IMR-90 (cell line): ENCODE measurements around the gene EGFR. TPM values are rescaled to one million over a fixed set of nuclear protein-coding genes. Genes with fewer than 3 reads are reported as not detected.

ENCODE experiments used
- ATAC-seq: fragments of 200-7000 bp; cut with Tn5 transposase; 2 replicates; pipeline ENCODE4 v1.9.1; 2020; ENCODE audit warnings: low read depth, mild to moderate bottlenecking, moderate library complexity
- BruUV-seq: library from RNA; stranded (reverse); fragments of 400-500 nt; replicated peaks from 2 replicates; lab custom pipeline; 2021; lab: Mats Ljungman, UMichigan
- CTCF ChIA-PET: fragments of 300-600 bp; formaldehyde crosslinking; extraction: SDS; loops from one replicate; lab custom pipeline; 2021; ENCODE audit warnings: antibody characterized with exemption; lab: Yijun Ruan, JAX
- POLR2A ChIA-PET: fragments of 300-600 bp; sonication (Branson Sonifier 250); formaldehyde crosslinking; loops from one replicate; lab custom pipeline; 2022; ENCODE audit warnings: antibody characterized with exemption; ENCODE audit not compliant: unreplicated experiment; lab: Charles Lee
- DNase-seq: peaks from one replicate; pipeline ENCODE4 v3.0.0; 2013
- H2AFZ ChIP-seq: replicated peaks from 2 replicates; pipeline ENCODE3; 2013; ENCODE audit warnings: low read length, mild to moderate bottlenecking; ENCODE audit not compliant: poor library complexity
- H2AK5ac ChIP-seq: 2 replicates; pipeline ENCODE4 v1.6.1; 2013; ENCODE audit warnings: low read depth, low read length, inconsistent platforms
- H2AK9ac ChIP-seq: replicated peaks from 2 replicates; pipeline ENCODE3; 2013; ENCODE audit warnings: mild to moderate bottlenecking, low read depth, low read length, moderate library complexity; ENCODE audit not compliant: poor library complexity
- H2BK120ac ChIP-seq: 2 replicates; pipeline ENCODE4 v1.6.1; 2013; ENCODE audit warnings: low read depth, low read length, inconsistent platforms
- H2BK15ac ChIP-seq: 3 replicates; pipeline ENCODE4 v1.6.1; 2013; ENCODE audit warnings: low read depth, low read length, inconsistent platforms
- H2BK20ac ChIP-seq: 2 replicates; pipeline ENCODE4 v1.6.1; 2013; ENCODE audit warnings: low read depth, mild to moderate bottlenecking, inconsistent platforms, low read length, moderate library complexity
- H2BK5ac ChIP-seq: 2 replicates; pipeline ENCODE4 v1.6.1; 2013; ENCODE audit warnings: mild to moderate bottlenecking, low read depth, low read length, inconsistent platforms; ENCODE audit not compliant: poor library complexity, severe bottlenecking
- H3K14ac ChIP-seq: replicated peaks from 2 replicates; pipeline ENCODE4 v1.6.1; 2013; ENCODE audit warnings: low read depth, low read length, inconsistent platforms
- H3K18ac ChIP-seq: 2 replicates; pipeline ENCODE4 v1.6.1; 2013; ENCODE audit warnings: low read depth, low read length, control low read depth
- H3K23ac ChIP-seq: 2 replicates; pipeline ENCODE4 v1.6.1; 2013; ENCODE audit warnings: low read depth, low read length, inconsistent platforms
- H3K27ac ChIP-seq: 2 replicates; pipeline ENCODE4 v1.5.1; 2013; ENCODE audit warnings: mild to moderate bottlenecking, control low read depth, low read length; ENCODE audit not compliant: insufficient read depth
- H3K27me3 ChIP-seq: 2 replicates; pipeline ENCODE4 v1.6.1; 2013; ENCODE audit warnings: low read length; ENCODE audit not compliant: control insufficient read depth, insufficient read depth
- H3K36me3 ChIP-seq: 2 replicates; pipeline ENCODE4 v1.6.1; 2013; ENCODE audit warnings: low read length, mixed read lengths; ENCODE audit not compliant: control insufficient read depth, insufficient read depth
- H3K4ac ChIP-seq: 2 replicates; pipeline ENCODE4 v1.6.1; 2013; ENCODE audit warnings: low read depth, low read length, inconsistent platforms
- H3K4me1 ChIP-seq: 2 replicates; pipeline ENCODE4 v1.6.1; 2013; ENCODE audit warnings: low read length, mixed read lengths; ENCODE audit not compliant: control insufficient read depth, insufficient read depth
- H3K4me2 ChIP-seq: 2 replicates; pipeline ENCODE4 v1.6.1; 2013; ENCODE audit warnings: low read depth, mild to moderate bottlenecking, control low read depth, low read length, moderate library complexity
- H3K4me3 ChIP-seq: 2 replicates; pipeline ENCODE4 v1.5.1; 2013; ENCODE audit warnings: low read depth, mild to moderate bottlenecking, control low read depth, low read length, moderate library complexity; ENCODE audit not compliant: insufficient read depth
- H3K56ac ChIP-seq: 2 replicates; pipeline ENCODE4 v1.6.1; 2013; ENCODE audit warnings: low read length, inconsistent platforms; ENCODE audit not compliant: insufficient read depth; ENCODE audit errors: extremely low read depth
- H3K79me1 ChIP-seq, 2 experiments: 2 replicates each; pipeline ENCODE4 v1.6.1; 2013; ENCODE audit warnings: low read length in 2 of 2, inconsistent platforms in 1 of 2, low read depth in 1 of 2
- H3K9ac ChIP-seq: 2 replicates; pipeline ENCODE4 v1.6.1; 2013; ENCODE audit warnings: low read depth, low read length, control low read depth
- H3K9me1 ChIP-seq: 2 replicates; pipeline ENCODE4 v1.6.1; 2013; ENCODE audit warnings: low read length, inconsistent platforms; ENCODE audit not compliant: insufficient read depth
- H3K9me3 ChIP-seq: 2 replicates; pipeline ENCODE4 v1.6.1; 2013; ENCODE audit warnings: low read length; ENCODE audit not compliant: control insufficient read depth, insufficient read depth
- H4K20me1 ChIP-seq: 2 replicates; pipeline ENCODE4 v1.6.1; 2013; ENCODE audit warnings: low read length, inconsistent platforms; ENCODE audit not compliant: insufficient read depth
- H4K5ac ChIP-seq: 2 replicates; pipeline ENCODE4 v1.6.1; 2013; ENCODE audit warnings: mild to moderate bottlenecking, low read depth, low read length, control low read depth
- H4K8ac ChIP-seq, 2 experiments: 2 replicates each; pipeline ENCODE4 v1.6.1; 2013; ENCODE audit warnings: low read depth in 2 of 2, low read length in 2 of 2, control low read depth in 1 of 2, inconsistent platforms in 1 of 2
- H4K91ac ChIP-seq: 2 replicates; pipeline ENCODE4 v1.6.1; 2013; ENCODE audit warnings: low read depth, low read length, inconsistent platforms; ENCODE audit not compliant: insufficient read depth
- CEBPB ChIP-seq: IDR thresholded peaks from 2 replicates; pipeline ENCODE4 v1.6.1; 2012; ENCODE audit warnings: low read depth, low read length, improper control_type of control experiment
- WGBS, 2 experiments: methylation state at CpG; one replicate each; pipeline versions ENCODE4 v1.1.5 to v1.1.7; 2013; ENCODE audit warnings: missing lambda C conversion rate in 2 of 2; ENCODE audit not compliant: insufficient read length in 1 of 2; ENCODE audit errors: extremely low coverage in 2 of 2; 5-methylcytosine and 5-hydroxymethylcytosine counted together
- dilution Hi-C: fragments of 300-500 bp; cut with HindIII; formaldehyde crosslinking; loops from one replicate; pipeline ENCODE4 v1.14.3; 2018; ENCODE audit warnings: low sequenced_read_pairs; ENCODE audit not compliant: unreplicated experiment
- in situ Hi-C: fragments of 300-500 bp; cut with MboI; formaldehyde crosslinking; loops from 3 replicates; pipeline ENCODE4 v1.14.3; 2019; ENCODE audit warnings: low sequenced_read_pairs, inconsistent platforms, mixed read lengths
- intact Hi-C: fragments of 100-400 bp; cut with micrococcal nuclease; formaldehyde crosslinking; loops from 2 replicates; pipeline ENCODE4 v1.10.0; 2022
- polyA plus RNA-seq, 3 experiments: library from polyadenylated mRNA; depleted of rRNA; stranded (reverse); fragments of >200 nt; gene quantifications; 2 replicates each; pipeline ENCODE4 v1.2.3, GENCODE V29; 2012; ENCODE audit warnings: low replicate concordance in 1 of 3
- total RNA-seq: library from RNA; depleted of rRNA; stranded (reverse); fragments of >200 nt; gene quantifications from 2 replicates; pipeline ENCODE4 v1.2.3, GENCODE V29; 2012

Gene EGFR
- total and polyA plus RNA-seq, 2 of the 4 experiments (the other 2 are of a cell fraction) = 36.9 to 60.4 TPM

GRCh38 chr7:55241958-55242357 is 223.1 kb downstream of the EGFR start:
- 100% methylated on average over 3 of the region's 6 CpGs; no CpG with 5 or more reads in 1 of the 2 experiments for WGBS, 2 experiments
- Histone ChIP-seq H3K23ac (no peak overlapping the region), H2BK20ac (no peak overlapping the region), H2BK120ac (no peak overlapping the region), H3K4me1 (peaks cover 2% of the 10 kb centered on the region), H3K4me3 (no peak overlapping the region), H3K56ac (no peak overlapping the region), H3K27ac (no peak overlapping the region), H3K9me1 (no peaks in the 10 kb centered on the region; the same call in 1 of the 2 replicates), H3K9me3 (no peaks in the 10 kb centered on the region), H4K8ac (no peak overlapping the region), H3K27me3 (peaks cover 2% of the 10 kb centered on the region; the same call in 1 of the 2 replicates), H4K20me1 (no peaks in the 10 kb centered on the region), H4K91ac (no peak overlapping the region), H4K5ac (no peak overlapping the region), H2AK5ac (no peak overlapping the region), H3K36me3 (no peaks in the 10 kb centered on the region), H3K9ac (no peak overlapping the region), H2BK15ac (no peak overlapping the region), H3K18ac (no peak overlapping the region), H2BK5ac (no peak overlapping the region), H3K4me2 (no peak overlapping the region), H2AK9ac (no peak overlapping the region), H3K14ac (no peak overlapping the region), H3K79me1 (no peaks in the 10 kb centered on the region), H2AFZ (no peak overlapping the region), H3K4ac (no peak overlapping the region)
- ChIA-PET CTCF (no interaction called here), POLR2A (no interaction called here)
- in situ Hi-C loops (no loop called here), dilution Hi-C loops (no loop called here), intact Hi-C loops (no loop called here)
- no peak for ATAC-seq
- BruUV-seq = no TSS peak
- no peak for DNase-seq
- TF ChIP-seq CEBPB = no peak
